Heart left ventricle (tissue), 16 donors: Measurements from ENCODE around the gene MVB12B. TPM values are rescaled to one million over a fixed set of nuclear protein-coding genes. Genes with fewer than 3 reads are reported as not detected.

Source experiments
- ATAC-seq, 4 donors: fragments of 200-7000 bp; cut with Tn5 transposase; one replicate each; pipeline ENCODE4 v1.9.1; 2020 to 2022; ENCODE audit warnings: moderate library complexity in 4 of 4, mild to moderate bottlenecking in 3 of 4, moderate number of reproducible peaks in 1 of 4
- DNase-seq, 5 donors: peaks; one replicate each; pipeline ENCODE4 v3.0.0-alpha.2; 2020
- H3K27ac ChIP-seq, 12 donors: fragments of 200-600 bp; sonication (generic) in 4 of 12; one replicate each; pipeline versions ENCODE4 v1.5.0 to v1.8.0; 2016 to 2022; ENCODE audit warnings: mild to moderate bottlenecking in 2 of 12
- H3K27me3 ChIP-seq, 9 donors: fragments of 200-600 bp; sonication (generic) in 2 of 9; one replicate each; pipeline versions ENCODE4 v1.5.1 to v1.8.0; 2016 to 2022; ENCODE audit warnings: mild to moderate bottlenecking in 3 of 9
- H3K36me3 ChIP-seq, 9 donors: fragments of 200-600 bp; sonication (generic) in 2 of 9; one replicate each; pipeline versions ENCODE4 v1.5.0 to v1.8.0; 2018 to 2022; ENCODE audit warnings: mild to moderate bottlenecking in 2 of 9
- H3K4me1 ChIP-seq, 12 donors: fragments of 200-600 bp; sonication (generic) in 4 of 12; one replicate each; pipeline versions ENCODE4 v1.5.0 to v1.8.0; 2016 to 2022; ENCODE audit warnings: mild to moderate bottlenecking in 3 of 12
- H3K4me3 ChIP-seq, 12 donors: fragments of 200-600 bp; sonication (generic) in 4 of 12; one replicate each; pipeline versions ENCODE4 v1.5.0 to v1.8.0; 2017 to 2022; ENCODE audit warnings: mild to moderate bottlenecking in 9 of 12, moderate library complexity in 4 of 12
- H3K9me3 ChIP-seq, 12 donors: fragments of 200-600 bp; sonication (generic) in 4 of 12; one replicate each; pipeline versions ENCODE4 v1.5.0 to v1.8.0; 2016 to 2022; ENCODE audit warnings: mild to moderate bottlenecking in 1 of 12
- POLR2A ChIP-seq, 2 donors: fragments of 450-650 bp; IDR thresholded peaks; one replicate each; pipeline ENCODE4 v1.6.1; 2017; ENCODE audit warnings: antibody characterized with exemption in 2 of 2, mild to moderate bottlenecking in 2 of 2, moderate library complexity in 2 of 2
- WGBS, 4 donors: extraction: QIAGEN DNeasy Blood & Tissue Kit in 2 of 4; methylation state at CpG; one replicate each; pipeline versions ENCODE4 v1.1.5 to v1.1.7; 2013 to 2018; 5-methylcytosine and 5-hydroxymethylcytosine counted together
- intact Hi-C, 10 donors: fragments of 100-400 bp; cut with DNase I; formaldehyde crosslinking; loops; one replicate each; pipeline versions ENCODE4 v1.11.1 to v1.14.2; 2022
- polyA plus RNA-seq, 2 donors: library from polyadenylated mRNA; stranded (reverse); fragments of 200-250 nt; gene quantifications; one replicate each; pipeline ENCODE4 v1.2.3, GENCODE V29; 2013
- total RNA-seq, 9 donors: library from RNA; depleted of rRNA in 2 of 9; stranded (reverse); fragments of >200 nt in 2 of 9; fragmentation: NEBNext Ultra II Directional in 3 of 9; extraction: Animal tissue kit (Norgen Biotek cat#: 25700) in 3 of 9; gene quantifications; one replicate each; pipeline versions ENCODE4 v1.1.0 to v1.2.4, GENCODE V29; 2016 to 2023
- TF ChIP-seq, protein P1 (sequence below), 12 donors: fragments of 200-600 bp; sonication (generic) in 4 of 12; IDR thresholded peaks; one replicate each; pipeline versions ENCODE4 v1.5.0 to v1.8.0; 2018 to 2022; ENCODE audit warnings: antibody characterized with exemption in 12 of 12, mild to moderate bottlenecking in 5 of 12
- donor health status: ischemic (EF 13 %, LVEDD 7.1; RV severe dilation, severe dysfunction).
- donor health status: healthy with polysubstance abuse.
- donor health status: DM: no; HTN: yes; CAD: no.
- donor health status: DM: no; HTN: no; CAD: no.
- donor health status: ischemic (EF 25% LVEDD 6.9; RV normal size, moderate dysfunction).
- donor health status: ischemic (EF 25% LVEDD 5.7; RV mildly dilated, moderate dysfunction).
- donor health status: healthy.
- donor health status: DM: yes; HTN: yes; CAD: no.
- donor health status: ischemic (EF 35%, LVEDD 5.7; RV mildly dilated, moderate dysfunction).
- donor health status: nonischemic (EF 11% LVEDD 7.7; RV severe dilation, severe dysfunction).
- donor health status: DM: yes; HTN: yes; CAD: no.
- donor health status: PGD.
- donor health status: ischemic (EF 29% LVEDD 5.4; RV normal size, mild dysfunction).
- donor health status: nonischemic (EF 23%, LVEDD 6.1; RV moderate dilation, normal function).

MVB12B gene
- total and polyA plus RNA-seq, 11 donors, result 4.9 to 16.2 (median 11.0) TPM

- H3K36me3 ChIP-seq, result no peaks in the 10 kb centered on the region
- no peak overlapping the region for H3K4me3 ChIP-seq
- no peak overlapping the region for H3K27ac ChIP-seq
- intact Hi-C loops, result no loop called here
- TF ChIP-seq, protein P1, sequence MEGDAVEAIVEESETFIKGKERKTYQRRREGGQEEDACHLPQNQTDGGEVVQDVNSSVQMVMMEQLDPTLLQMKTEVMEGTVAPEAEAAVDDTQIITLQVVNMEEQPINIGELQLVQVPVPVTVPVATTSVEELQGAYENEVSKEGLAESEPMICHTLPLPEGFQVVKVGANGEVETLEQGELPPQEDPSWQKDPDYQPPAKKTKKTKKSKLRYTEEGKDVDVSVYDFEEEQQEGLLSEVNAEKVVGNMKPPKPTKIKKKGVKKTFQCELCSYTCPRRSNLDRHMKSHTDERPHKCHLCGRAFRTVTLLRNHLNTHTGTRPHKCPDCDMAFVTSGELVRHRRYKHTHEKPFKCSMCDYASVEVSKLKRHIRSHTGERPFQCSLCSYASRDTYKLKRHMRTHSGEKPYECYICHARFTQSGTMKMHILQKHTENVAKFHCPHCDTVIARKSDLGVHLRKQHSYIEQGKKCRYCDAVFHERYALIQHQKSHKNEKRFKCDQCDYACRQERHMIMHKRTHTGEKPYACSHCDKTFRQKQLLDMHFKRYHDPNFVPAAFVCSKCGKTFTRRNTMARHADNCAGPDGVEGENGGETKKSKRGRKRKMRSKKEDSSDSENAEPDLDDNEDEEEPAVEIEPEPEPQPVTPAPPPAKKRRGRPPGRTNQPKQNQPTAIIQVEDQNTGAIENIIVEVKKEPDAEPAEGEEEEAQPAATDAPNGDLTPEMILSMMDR (IDR thresholded peaks at IDR 0.05), result no peak
- TF ChIP-seq POLR2A (IDR thresholded peaks at IDR 0.05), result no peak
- ATAC-seq (no peak), DNase-seq (no peak)
- H3K9me3 ChIP-seq, result no peaks in the 10 kb centered on the region
- WGBS, 4 donors, result 91 to 95% (median 92%) methylated on average over 6 of the region's 6 CpGs
- no peaks in the 10 kb centered on the region for H3K4me1 ChIP-seq
- H3K27me3 ChIP-seq, result peaks cover 0 to 7% (median 0%) of the 10 kb centered on the region in 9 donors
These were observed 29.9 kb upstream of the MVB12B start for GRCh38 chr9:126296687-126297086.

DNA sequence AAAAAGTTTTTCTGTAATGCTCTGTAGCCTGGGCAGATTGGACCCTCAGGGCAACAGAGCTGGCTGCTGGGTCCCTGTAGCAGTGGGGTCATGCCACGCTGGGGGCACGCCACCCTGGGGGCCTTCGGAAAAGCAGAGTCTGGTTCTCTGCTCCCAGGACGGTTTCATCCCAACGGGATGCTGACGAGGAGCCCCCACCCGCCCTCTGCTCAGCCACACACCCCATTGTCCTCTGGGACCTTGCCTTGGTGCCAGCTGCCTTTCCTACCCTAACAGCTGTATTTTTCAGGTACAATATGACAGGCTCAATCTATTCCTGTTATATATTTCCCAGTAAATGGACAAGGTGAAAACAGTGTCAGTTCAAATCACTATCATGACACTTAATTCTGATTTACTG lies 29.0 kb upstream of the MVB12B start:
- Histone ChIP-seq H3K4me1 (no peaks in the 10 kb centered on the region), H3K4me3 (no peak overlapping the region), H3K27me3 (peaks cover 0 to 7% (median 0%) of the 10 kb centered on the region in 9 donors), H3K36me3 (no peaks in the 10 kb centered on the region), H3K9me3 (no peaks in the 10 kb centered on the region), H3K27ac (no peak overlapping the region)
- TF ChIP-seq, protein P1 (IDR thresholded peaks at IDR 0.05), result no peak
- TF ChIP-seq POLR2A (IDR thresholded peaks at IDR 0.05), result no peak
- intact Hi-C loops, result no loop called here
- WGBS, 4 donors, result 63 to 78% (median 76%) methylated on average over 7 of the region's 7 CpGs
- ATAC-seq, result no peak
- DNase-seq, result no peak

- TF ChIP-seq POLR2A (IDR thresholded peaks at IDR 0.05), result no peak
- no peak for ATAC-seq
- Histone ChIP-seq H3K27me3 (peaks cover 0 to 6% (median 0%) of the 10 kb centered on the region in 9 donors), H3K4me3 (no peak overlapping the region), H3K27ac (no peak overlapping the region), H3K4me1 (no peaks in the 10 kb centered on the region), H3K9me3 (no peaks in the 10 kb centered on the region), H3K36me3 (no peaks in the 10 kb centered on the region)
- DNase-seq, result no peak
- 66 to 73% (median 70%) methylated on average over 23 to 27 of the region's 27 CpGs for WGBS, 4 donors
- intact Hi-C loops, result no loop called here
These were observed 28.4 kb upstream of the MVB12B start for GRCh38 chr9:126298063-126298801.

DNA sequence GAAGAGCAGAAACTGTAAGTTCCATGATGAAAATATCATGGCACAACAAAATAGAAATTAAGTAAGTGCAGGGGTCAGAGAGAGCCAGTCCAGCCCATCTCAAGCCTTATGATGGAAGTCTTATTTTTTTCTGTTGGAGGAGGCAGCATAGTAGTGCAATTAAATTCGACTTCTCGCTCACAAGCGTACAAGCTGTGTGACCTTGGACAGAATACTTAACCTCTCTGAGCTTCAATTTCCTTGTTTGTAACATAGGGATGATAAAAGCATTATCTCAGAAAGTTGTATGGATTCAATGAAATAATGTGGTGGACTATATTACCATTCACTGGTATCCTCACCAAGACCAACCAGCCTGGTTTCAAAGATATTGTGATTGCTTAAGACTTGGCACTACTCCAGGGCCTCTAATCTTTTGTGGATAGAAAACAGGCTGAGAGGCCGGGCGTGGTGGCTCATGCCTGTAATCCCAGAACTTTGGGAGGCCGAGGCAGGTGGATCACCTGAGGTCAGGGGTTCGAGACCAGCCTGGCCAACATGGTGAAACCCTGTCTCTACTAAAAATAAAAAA lies 26.8 kb upstream of the MVB12B start:
- whole genome bisulfite sequencing, 4 donors, result 79 to 88% (median 86%) methylated on average over 7 of the region's 7 CpGs
- intact Hi-C loops, result loop anchor here in 7 of 10 donors (2.0 to 5.0 kb wide), 3 partner anchors 98 to 193 kb away; no protein-coding TSS in a partner anchor
- no peak overlapping the region for H3K27ac ChIP-seq
- H3K4me1 ChIP-seq, result no peaks in the 10 kb centered on the region
- no peaks in the 10 kb centered on the region for H3K9me3 ChIP-seq
- no peaks in the 10 kb centered on the region for H3K27me3 ChIP-seq
- ATAC-seq, result no peak
- no peaks in the 10 kb centered on the region for H3K36me3 ChIP-seq
- no peak overlapping the region for H3K4me3 ChIP-seq
- TF ChIP-seq POLR2A (IDR thresholded peaks at IDR 0.05), result no peak
- TF ChIP-seq, protein P1 (IDR thresholded peaks at IDR 0.05), result no peak
- no peak for DNase-seq
